ENCODE results near the gene SGTA. TPM values are rescaled to one million over a fixed set of nuclear protein-coding genes. Genes with fewer than 3 reads are reported as not detected.

SGTA gene
- total RNA-seq (29.4 TPM), polyA plus RNA-seq (55.4 TPM)
- long read RNA-seq, donor 1, partial matches to known transcripts, result 0 of 2 reads
- long read RNA-seq, donor 1, other reads (novel, unspliced or antisense), result 0 of 2 reads
- long read RNA-seq, donor 2, transcript SGTA-201 (12 exons, 2,330 nt), result major isoform, 49 of 172 reads
- long read RNA-seq, donor 2, partial matches to known transcripts, result 112 of 172 reads
- long read RNA-seq, donor 2, other reads (novel, unspliced or antisense), result 7 of 172 reads
- long read RNA-seq, donor 3, transcript SGTA-201 (12 exons, 2,330 nt), result major isoform, 22 of 44 reads
- long read RNA-seq, donor 3, partial matches to known transcripts, result 22 of 44 reads
- long read RNA-seq, donor 3, other reads (novel, unspliced or antisense), result 0 of 44 reads
- long read RNA-seq, donor 4, transcript SGTA-201 (12 exons, 2,330 nt), result major isoform, 7 of 28 reads
- long read RNA-seq, donor 4, partial matches to known transcripts, result 20 of 28 reads
- long read RNA-seq, donor 4, other reads (novel, unspliced or antisense), result 0 of 28 reads
- long read RNA-seq, donor 5, transcript SGTA-201 (12 exons, 2,330 nt), result major isoform, 11 of 71 reads
- long read RNA-seq, donor 5, partial matches to known transcripts, result 60 of 71 reads
- long read RNA-seq, donor 5, other reads (novel, unspliced or antisense), result 0 of 71 reads
- long read RNA-seq, donor 6, transcript SGTA-201 (12 exons, 2,330 nt), result major isoform, 16 of 16 reads
- long read RNA-seq, donor 6, partial matches to known transcripts, result 0 of 16 reads
- long read RNA-seq, donor 6, other reads (novel, unspliced or antisense), result 0 of 16 reads
- long read RNA-seq, donor 7, transcript SGTA-201 (12 exons, 2,330 nt), result major isoform, 9 of 24 reads
- long read RNA-seq, donor 7, partial matches to known transcripts, result 14 of 24 reads
- long read RNA-seq, donor 7, other reads (novel, unspliced or antisense), result 0 of 24 reads
- long read RNA-seq, donor 8, transcript SGTA-201 (12 exons, 2,330 nt), result major isoform, 10 of 11 reads
- long read RNA-seq, donor 8, partial matches to known transcripts, result 0 of 11 reads
- long read RNA-seq, donor 8, other reads (novel, unspliced or antisense), result 0 of 11 reads
- long read RNA-seq, donor 9, transcript SGTA-201 (12 exons, 2,330 nt), result major isoform, 13 of 27 reads
- long read RNA-seq, donor 9, partial matches to known transcripts, result 14 of 27 reads
- long read RNA-seq, donor 9, other reads (novel, unspliced or antisense), result 0 of 27 reads
- long read RNA-seq, donor 10, transcript SGTA-201 (12 exons, 2,330 nt), result major isoform, 10 of 26 reads
- long read RNA-seq, donor 10, partial matches to known transcripts, result 16 of 26 reads
- long read RNA-seq, donor 10, other reads (novel, unspliced or antisense), result 0 of 26 reads

GRCh38 chr19:2782936-2783780 lies at the start of gene SGTA:
TSS of gene SGTA (minus strand) at chr19:2783273. CDS start at chr19:2769068, 14,205 bp downstream.
- peak within 1 kb of the TSS; percentile 67 to 99 for H3K4me3 ChIP-seq (ENCODE audit: low read length in 2 of 2)
- no peaks in the 10 kb centered on the region for H3K27me3 ChIP-seq (ENCODE audit: control insufficient read depth in 2 of 2, insufficient read depth in 1 of 2, low read length in 1 of 2)
- DNase-seq (ENCODE audit: low read depth in 6 of 9, low spot score in 9 of 9), result peak; percentile 89 to 98 (median 95)
- peaks cover 26 to 56% of the 10 kb centered on the region in 2 donors for H3K4me1 ChIP-seq (ENCODE audit: control insufficient read depth in 2 of 2, insufficient read depth in 2 of 2, low read length in 2 of 2)
- peaks cover 0 to 5% of the 10 kb centered on the region in 2 donors for H3K9me3 ChIP-seq (ENCODE audit: control insufficient read depth in 2 of 2, insufficient read depth in 1 of 2, low read length in 1 of 2)
- peaks cover 8 to 33% of the 10 kb centered on the region in 2 donors for H3K36me3 ChIP-seq (ENCODE audit: control insufficient read depth in 2 of 2, insufficient read depth in 2 of 2, low read length in 1 of 2)
- 1% methylated on average over 68 of the region's 68 CpGs for WGBS
- peak within 1 kb of the TSS; percentile 81 to 98 for H3K27ac ChIP-seq (ENCODE audit: low read depth in 1 of 2, low read length in 1 of 2)

GRCh38 chr19:2827840-2828489 lies 44.9 kb upstream of the SGTA start:
- Histone ChIP-seq H3K4me1 (ENCODE audit: control insufficient read depth in 2 of 2, insufficient read depth in 2 of 2, low read length in 2 of 2) (no peaks in the 10 kb centered on the region), H3K27me3 (ENCODE audit: control insufficient read depth in 2 of 2, insufficient read depth in 1 of 2, low read length in 1 of 2) (no peaks in the 10 kb centered on the region), H3K36me3 (ENCODE audit: control insufficient read depth in 2 of 2, insufficient read depth in 2 of 2, low read length in 1 of 2) (peaks cover 13 to 21% of the 10 kb centered on the region in 2 donors), H3K27ac (ENCODE audit: low read depth in 1 of 2, low read length in 1 of 2) (no peak overlapping the region), H3K9me3 (ENCODE audit: control insufficient read depth in 2 of 2, insufficient read depth in 1 of 2, low read length in 1 of 2) (peaks cover 3 to 43% of the 10 kb centered on the region in 2 donors), H3K4me3 (ENCODE audit: low read length in 2 of 2) (no peak overlapping the region)
- WGBS, result 96% methylated on average over 13 of the region's 13 CpGs
- DNase-seq (ENCODE audit: low read depth in 6 of 9, low spot score in 9 of 9), result no peak

GRCh38 chr19:2827022-2827421 lies 43.9 kb upstream of the SGTA start:
- 97% methylated on average over 2 of the region's 2 CpGs for WGBS
- H3K9me3 ChIP-seq (ENCODE audit: control insufficient read depth in 2 of 2, insufficient read depth in 1 of 2, low read length in 1 of 2), result peaks cover 0 to 33% of the 10 kb centered on the region in 2 donors
- no peak for DNase-seq (ENCODE audit: low read depth in 6 of 9, low spot score in 9 of 9)
- no peaks in the 10 kb centered on the region for H3K27me3 ChIP-seq (ENCODE audit: control insufficient read depth in 2 of 2, insufficient read depth in 1 of 2, low read length in 1 of 2)
- H3K36me3 ChIP-seq (ENCODE audit: control insufficient read depth in 2 of 2, insufficient read depth in 2 of 2, low read length in 1 of 2), result peaks cover 6 to 14% of the 10 kb centered on the region in 2 donors
- H3K4me1 ChIP-seq (ENCODE audit: control insufficient read depth in 2 of 2, insufficient read depth in 2 of 2, low read length in 2 of 2), result no peaks in the 10 kb centered on the region
- H3K4me3 ChIP-seq (ENCODE audit: low read length in 2 of 2), result no peak overlapping the region
- no peak overlapping the region for H3K27ac ChIP-seq (ENCODE audit: low read depth in 1 of 2, low read length in 1 of 2)

- WGBS, result 82% methylated on average over 8 of the region's 8 CpGs
- no peak for DNase-seq (ENCODE audit: low read depth in 6 of 9, low spot score in 9 of 9)
- no peak overlapping the region for H3K27ac ChIP-seq (ENCODE audit: low read depth in 1 of 2, low read length in 1 of 2)
- peaks cover 0 to 19% of the 10 kb centered on the region in 2 donors for H3K9me3 ChIP-seq (ENCODE audit: control insufficient read depth in 2 of 2, insufficient read depth in 1 of 2, low read length in 1 of 2)
- H3K4me3 ChIP-seq (ENCODE audit: low read length in 2 of 2), result no peak overlapping the region
- peaks cover 2 to 6% of the 10 kb centered on the region in 2 donors for H3K4me1 ChIP-seq (ENCODE audit: control insufficient read depth in 2 of 2, insufficient read depth in 2 of 2, low read length in 2 of 2)
- H3K36me3 ChIP-seq (ENCODE audit: control insufficient read depth in 2 of 2, insufficient read depth in 2 of 2, low read length in 1 of 2), result peaks cover 6 to 14% of the 10 kb centered on the region in 2 donors
- H3K27me3 ChIP-seq (ENCODE audit: control insufficient read depth in 2 of 2, insufficient read depth in 1 of 2, low read length in 1 of 2), result no peaks in the 10 kb centered on the region
Measured at GRCh38 chr19:2824129-2824528, 41.1 kb upstream of the SGTA start.

- DNase-seq (ENCODE audit: low read depth in 6 of 9, low spot score in 9 of 9), result no peak
- Histone ChIP-seq H3K9me3 (ENCODE audit: control insufficient read depth in 2 of 2, insufficient read depth in 1 of 2, low read length in 1 of 2) (peaks cover 0 to 15% of the 10 kb centered on the region in 2 donors), H3K36me3 (ENCODE audit: control insufficient read depth in 2 of 2, insufficient read depth in 2 of 2, low read length in 1 of 2) (peaks cover 6 to 14% of the 10 kb centered on the region in 2 donors), H3K4me1 (ENCODE audit: control insufficient read depth in 2 of 2, insufficient read depth in 2 of 2, low read length in 2 of 2) (peaks cover 2 to 6% of the 10 kb centered on the region in 2 donors), H3K27ac (ENCODE audit: low read depth in 1 of 2, low read length in 1 of 2) (no peak overlapping the region), H3K4me3 (ENCODE audit: low read length in 2 of 2) (no peak overlapping the region), H3K27me3 (ENCODE audit: control insufficient read depth in 2 of 2, insufficient read depth in 1 of 2, low read length in 1 of 2) (no peaks in the 10 kb centered on the region)
- WGBS, result 98% methylated on average over 9 of the region's 9 CpGs
Measured at GRCh38 chr19:2823646-2824045, 40.6 kb upstream of the SGTA start.

GRCh38 chr19:2822846-2823245 lies 39.8 kb upstream of the SGTA start:
- 97% methylated on average over 5 of the region's 5 CpGs for WGBS
- no peak for DNase-seq (ENCODE audit: low read depth in 6 of 9, low spot score in 9 of 9)
- Histone ChIP-seq H3K36me3 (ENCODE audit: control insufficient read depth in 2 of 2, insufficient read depth in 2 of 2, low read length in 1 of 2) (peaks cover 2 to 10% of the 10 kb centered on the region in 2 donors), H3K27ac (ENCODE audit: low read depth in 1 of 2, low read length in 1 of 2) (no peak overlapping the region), H3K9me3 (ENCODE audit: control insufficient read depth in 2 of 2, insufficient read depth in 1 of 2, low read length in 1 of 2) (peaks cover 0 to 9% of the 10 kb centered on the region in 2 donors), H3K4me1 (ENCODE audit: control insufficient read depth in 2 of 2, insufficient read depth in 2 of 2, low read length in 2 of 2) (peaks cover 2 to 6% of the 10 kb centered on the region in 2 donors), H3K27me3 (ENCODE audit: control insufficient read depth in 2 of 2, insufficient read depth in 1 of 2, low read length in 1 of 2) (no peaks in the 10 kb centered on the region), H3K4me3 (ENCODE audit: low read length in 2 of 2) (no peak overlapping the region)

- H3K27ac ChIP-seq (ENCODE audit: low read depth in 1 of 2, low read length in 1 of 2), result no peak overlapping the region
- DNase-seq (ENCODE audit: low read depth in 6 of 9, low spot score in 9 of 9), result peak in 3 of 9 donors; percentile 18 to 52 (median 27)
- peaks cover 2 to 6% of the 10 kb centered on the region in 2 donors for H3K4me1 ChIP-seq (ENCODE audit: control insufficient read depth in 2 of 2, insufficient read depth in 2 of 2, low read length in 2 of 2)
Measured at GRCh38 chr19:2820112-2820702, 37.1 kb upstream of the SGTA start.

More at GRCh38 chr19:2820112-2820702, 37.1 kb upstream of the SGTA start:
- Histone ChIP-seq H3K9me3 (ENCODE audit: control insufficient read depth in 2 of 2, insufficient read depth in 1 of 2, low read length in 1 of 2) (peaks cover 0 to 5% of the 10 kb centered on the region in 2 donors), H3K36me3 (ENCODE audit: control insufficient read depth in 2 of 2, insufficient read depth in 2 of 2, low read length in 1 of 2) (peaks cover 1 to 7% of the 10 kb centered on the region in 2 donors), H3K4me3 (ENCODE audit: low read length in 2 of 2) (peak overlapping the region; percentile 62 to 70), H3K27me3 (ENCODE audit: control insufficient read depth in 2 of 2, insufficient read depth in 1 of 2, low read length in 1 of 2) (no peaks in the 10 kb centered on the region)
- WGBS, result 6% methylated on average over 36 of the region's 36 CpGs

Data from thymus (tissue), 14 donors.